GM12874 (cell line): Measurements from ENCODE around the gene EEF2K.

ENCODE experiments used
- CTCF ChIP-seq: IDR thresholded peaks from 2 replicates; pipeline ENCODE4 v1.5.1; 2011; ENCODE audit warnings: low read depth, mild to moderate bottlenecking, control low read depth, low read length, moderate library complexity; ENCODE audit not compliant: insufficient read depth

EEF2K gene

GRCh38 chr16:22296225-22297113, 90.4 kb downstream of the EEF2K start:
- no peak for TF ChIP-seq CTCF

GRCh38 chr16:22297114-22297870, 91.2 kb downstream of the EEF2K start, which contains the start of gene POLR3E:
POLR3E (plus strand) TSS chr16:22297409; CDS start chr16:22302969, 5,560 bp downstream.
- TF ChIP-seq CTCF: peak; percentile 90

GRCh38 chr16:22297871-22298733, 92.0 kb downstream of the EEF2K start:
- no peak for TF ChIP-seq CTCF

- no peak for TF ChIP-seq CTCF
Observed at GRCh38 chr16:22299036-22299435, 93.0 kb downstream of the EEF2K start.

- TF ChIP-seq CTCF: peak; percentile 76
Observed at GRCh38 chr16:22300427-22301071, 94.5 kb downstream of the EEF2K start.

GRCh38 chr16:22302776-22303363, 96.8 kb downstream of the EEF2K start:
- TF ChIP-seq CTCF: no peak
